ENCODE results near the gene ETHE1.

The ETHE1 gene

DNA sequence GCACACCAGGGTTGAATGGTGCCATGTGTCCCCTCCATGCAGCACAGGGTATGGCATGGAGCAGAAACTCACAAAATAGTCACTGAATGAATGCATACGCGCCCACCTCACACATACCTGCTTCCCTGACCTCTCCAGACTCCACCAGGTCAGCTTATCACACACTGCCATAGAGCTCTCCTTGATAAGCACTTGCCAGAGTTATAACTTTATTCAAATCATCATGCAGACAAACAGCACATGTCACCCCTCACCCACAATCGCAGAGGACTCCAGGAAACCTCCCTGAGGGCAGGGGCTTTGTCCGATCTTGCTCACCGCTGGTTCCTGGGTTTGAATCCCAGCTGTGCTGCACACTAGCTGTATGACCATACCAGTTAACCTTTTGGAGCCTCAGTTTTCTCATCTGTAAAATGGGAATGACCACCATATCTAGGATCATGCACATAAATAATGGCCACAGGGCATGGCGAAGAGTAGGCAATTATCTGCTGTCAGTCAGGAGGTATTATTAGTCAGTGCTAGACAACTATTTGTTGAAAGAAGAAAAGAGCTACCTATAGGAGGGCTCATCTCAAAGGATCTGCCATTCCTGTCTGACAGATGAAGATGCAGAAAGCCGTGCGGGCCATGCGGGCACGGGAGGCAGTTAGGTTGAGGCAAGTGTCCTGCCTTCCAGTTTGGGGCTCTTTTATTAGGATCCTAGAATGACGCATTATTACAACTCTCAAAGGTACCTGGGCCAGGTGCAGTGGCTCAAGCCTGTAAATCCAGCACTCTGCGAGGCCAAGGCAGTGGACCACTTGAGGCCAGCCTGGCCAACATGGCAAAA, 34.4 kb upstream of the ETHE1 start:
- Histone ChIP-seq H4K91ac (ENCODE audit: low read depth, low read length, poor library complexity) (no peak overlapping the region), H4K8ac (ENCODE audit: low read depth, low read length) (no peak overlapping the region), H2BK120ac (ENCODE audit: low read depth, low read length) (no peak overlapping the region), H3K27ac (replicated peaks; ENCODE audit: low read length) (no peak overlapping the region), H3K9me3 (replicated peaks in 1 of 2; ENCODE audit: control insufficient read depth in 2 of 2, insufficient read depth in 1 of 2, low read depth in 1 of 2, low read length in 2 of 2) (no peaks in the 10 kb centered on the region), H2AFZ (ENCODE audit: low read length) (no peak overlapping the region), H3K27me3 (ENCODE audit: control insufficient read depth in 3 of 3, insufficient read depth in 3 of 3, low read depth in 1 of 3, low read length in 3 of 3) (no peaks in the 10 kb centered on the region), H2BK5ac (ENCODE audit: low read length) (no peak overlapping the region), H3K9ac (ENCODE audit: low read depth, low read length, poor library complexity) (peak overlapping the region; percentile 9), H3K14ac (ENCODE audit: low read length) (no peak overlapping the region), H2AK5ac (ENCODE audit: low read depth, low read length) (no peak overlapping the region), H2BK12ac (ENCODE audit: low read length) (no peak overlapping the region), H2BK15ac (ENCODE audit: low read length) (no peak overlapping the region), H3K4me1 (ENCODE audit: control insufficient read depth in 2 of 2, insufficient read depth in 1 of 2, low read depth in 1 of 2, low read length in 2 of 2) (no peaks in the 10 kb centered on the region), H3K23ac (ENCODE audit: low read depth, low read length, poor library complexity) (no peak overlapping the region), H3K18ac (ENCODE audit: low read length) (no peak overlapping the region), H3K4me3 (ENCODE audit: low read length in 2 of 2) (no peak overlapping the region), H3K36me3 (replicated peaks in 1 of 2; ENCODE audit: control insufficient read depth in 2 of 2, insufficient read depth in 2 of 2, low read length in 2 of 2) (peaks cover 25 to 63% of the 10 kb centered on the region in 2 donors), H3K4ac (ENCODE audit: low read length) (no peak overlapping the region), H3K79me1 (ENCODE audit: low read depth, low read length) (peaks cover 6% of the 10 kb centered on the region), H3K4me2 (ENCODE audit: insufficient read depth, low read length, poor library complexity, severe bottlenecking) (no peak overlapping the region)
- no peak for DNase-seq (ENCODE audit: low spot score)
- WGBS, 2 donors (ENCODE audit: extremely low coverage in 2 of 2, insufficient read length in 2 of 2, insufficient replicate concordance in 1 of 2) = no CpG with 5 or more reads among the region's 12 CpGs

DNA sequence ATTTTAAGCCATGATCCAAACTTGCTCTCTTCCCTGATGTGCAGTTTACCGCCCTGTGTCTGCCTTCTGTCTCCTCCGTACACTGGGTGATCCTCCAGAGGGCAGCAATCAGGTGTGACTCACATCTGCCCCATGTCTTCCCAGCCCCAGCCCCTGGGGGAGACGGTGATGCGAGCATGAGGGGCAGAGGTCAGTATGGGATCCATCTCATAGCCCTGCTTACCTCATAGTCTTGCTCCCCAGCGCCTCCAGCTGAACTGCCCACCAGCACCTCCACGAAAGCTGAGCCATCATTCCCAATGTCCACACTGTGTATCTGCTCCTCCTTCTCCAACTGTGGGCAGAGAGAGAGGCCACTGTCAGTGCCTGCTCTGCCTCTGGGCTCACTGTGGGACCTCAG, 33.7 kb upstream of the ETHE1 start:
- Histone ChIP-seq H2AK5ac (ENCODE audit: low read depth, low read length) (no peak overlapping the region), H3K4me1 (ENCODE audit: control insufficient read depth in 2 of 2, insufficient read depth in 1 of 2, low read depth in 1 of 2, low read length in 2 of 2) (no peaks in the 10 kb centered on the region), H3K4me2 (ENCODE audit: insufficient read depth, low read length, poor library complexity, severe bottlenecking) (no peak overlapping the region), H3K23ac (ENCODE audit: low read depth, low read length, poor library complexity) (no peak overlapping the region), H3K79me1 (ENCODE audit: low read depth, low read length) (peaks cover 6% of the 10 kb centered on the region), H3K9me3 (replicated peaks in 1 of 2; ENCODE audit: control insufficient read depth in 2 of 2, insufficient read depth in 1 of 2, low read depth in 1 of 2, low read length in 2 of 2) (no peaks in the 10 kb centered on the region), H2BK120ac (ENCODE audit: low read depth, low read length) (no peak overlapping the region), H2BK15ac (ENCODE audit: low read length) (no peak overlapping the region), H2BK12ac (ENCODE audit: low read length) (no peak overlapping the region), H4K91ac (ENCODE audit: low read depth, low read length, poor library complexity) (no peak overlapping the region), H3K14ac (ENCODE audit: low read length) (no peak overlapping the region), H3K9ac (ENCODE audit: low read depth, low read length, poor library complexity) (peak overlapping the region; percentile 9), H3K18ac (ENCODE audit: low read length) (no peak overlapping the region), H3K4ac (ENCODE audit: low read length) (no peak overlapping the region), H3K27ac (replicated peaks; ENCODE audit: low read length) (no peak overlapping the region), H3K27me3 (ENCODE audit: control insufficient read depth in 3 of 3, insufficient read depth in 3 of 3, low read depth in 1 of 3, low read length in 3 of 3) (no peaks in the 10 kb centered on the region), H3K4me3 (ENCODE audit: low read length in 2 of 2) (no peak overlapping the region), H2BK5ac (ENCODE audit: low read length) (no peak overlapping the region), H4K8ac (ENCODE audit: low read depth, low read length) (no peak overlapping the region), H3K36me3 (replicated peaks in 1 of 2; ENCODE audit: control insufficient read depth in 2 of 2, insufficient read depth in 2 of 2, low read length in 2 of 2) (peaks cover 29 to 70% of the 10 kb centered on the region in 2 donors), H2AFZ (ENCODE audit: low read length) (no peak overlapping the region)
- DNase-seq (ENCODE audit: low spot score) = no peak
- no CpG with 5 or more reads among the region's 6 CpGs for WGBS, 2 donors (ENCODE audit: extremely low coverage in 2 of 2, insufficient read length in 2 of 2, insufficient replicate concordance in 1 of 2)

DNA sequence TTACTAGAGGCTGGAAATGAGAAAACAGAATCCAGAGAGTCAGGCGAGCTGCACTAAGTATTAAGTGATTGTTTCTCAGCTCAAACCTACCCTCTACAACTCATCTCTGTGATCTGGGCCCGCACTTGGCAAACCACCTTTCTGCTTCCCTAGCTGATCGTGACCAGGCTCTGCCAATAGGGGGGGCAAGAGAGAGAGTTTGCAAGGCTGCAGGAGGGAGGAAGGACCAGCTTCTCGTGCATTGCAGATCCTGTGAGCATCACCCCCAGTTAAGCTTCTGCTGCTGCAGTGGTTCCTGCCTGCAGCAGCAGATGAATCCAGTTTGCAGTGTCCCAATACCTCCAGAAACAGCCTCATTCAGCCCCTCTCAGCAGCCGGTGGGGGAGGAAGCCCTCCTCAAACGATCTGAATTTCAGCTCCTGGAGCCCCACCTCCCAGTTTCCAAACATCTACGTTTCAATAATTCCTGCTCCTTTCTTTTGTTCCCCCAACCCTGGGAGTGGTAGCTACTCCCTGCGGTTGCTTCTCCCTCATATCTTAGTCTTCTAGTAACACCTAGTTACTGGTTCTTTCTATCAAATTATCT, 28.3 kb upstream of the ETHE1 start:
- no peak overlapping the region for H3K4me3 ChIP-seq (ENCODE audit: low read length in 2 of 2)
- no peak overlapping the region for H3K18ac ChIP-seq (ENCODE audit: low read length)
- H3K9ac ChIP-seq (ENCODE audit: low read depth, low read length, poor library complexity) = no peak overlapping the region
- DNase-seq (ENCODE audit: low spot score) = peak; percentile 70
- no peak overlapping the region for H2AK5ac ChIP-seq (ENCODE audit: low read depth, low read length)
- no CpG with 5 or more reads among the region's 8 CpGs for WGBS, 2 donors (ENCODE audit: extremely low coverage in 2 of 2, insufficient read length in 2 of 2, insufficient replicate concordance in 1 of 2)
- no peak overlapping the region for H2BK12ac ChIP-seq (ENCODE audit: low read length)
- no peak overlapping the region for H2BK15ac ChIP-seq (ENCODE audit: low read length)
- H3K4ac ChIP-seq (ENCODE audit: low read length) = no peak overlapping the region
- peaks cover 35 to 77% of the 10 kb centered on the region in 2 donors for H3K36me3 ChIP-seq (replicated peaks in 1 of 2; ENCODE audit: control insufficient read depth in 2 of 2, insufficient read depth in 2 of 2, low read length in 2 of 2)
- no peak overlapping the region for H3K27ac ChIP-seq (replicated peaks; ENCODE audit: low read length)
- H3K23ac ChIP-seq (ENCODE audit: low read depth, low read length, poor library complexity) = no peak overlapping the region
- no peak overlapping the region for H2AFZ ChIP-seq (ENCODE audit: low read length)
- no peak overlapping the region for H2BK5ac ChIP-seq (ENCODE audit: low read length)
- no peak overlapping the region for H3K4me2 ChIP-seq (ENCODE audit: insufficient read depth, low read length, poor library complexity, severe bottlenecking)
- no peaks in the 10 kb centered on the region for H3K9me3 ChIP-seq (replicated peaks in 1 of 2; ENCODE audit: control insufficient read depth in 2 of 2, insufficient read depth in 1 of 2, low read depth in 1 of 2, low read length in 2 of 2)
- no peaks in the 10 kb centered on the region for H3K79me1 ChIP-seq (ENCODE audit: low read depth, low read length)
- no peaks in the 10 kb centered on the region for H3K27me3 ChIP-seq (ENCODE audit: control insufficient read depth in 3 of 3, insufficient read depth in 3 of 3, low read depth in 1 of 3, low read length in 3 of 3)
- no peak overlapping the region for H4K91ac ChIP-seq (ENCODE audit: low read depth, low read length, poor library complexity)
- H3K14ac ChIP-seq (ENCODE audit: low read length) = no peak overlapping the region
- no peaks in the 10 kb centered on the region for H3K4me1 ChIP-seq (ENCODE audit: control insufficient read depth in 2 of 2, insufficient read depth in 1 of 2, low read depth in 1 of 2, low read length in 2 of 2)
- H4K8ac ChIP-seq (ENCODE audit: low read depth, low read length) = no peak overlapping the region
- no peak overlapping the region for H2BK120ac ChIP-seq (ENCODE audit: low read depth, low read length)

DNA sequence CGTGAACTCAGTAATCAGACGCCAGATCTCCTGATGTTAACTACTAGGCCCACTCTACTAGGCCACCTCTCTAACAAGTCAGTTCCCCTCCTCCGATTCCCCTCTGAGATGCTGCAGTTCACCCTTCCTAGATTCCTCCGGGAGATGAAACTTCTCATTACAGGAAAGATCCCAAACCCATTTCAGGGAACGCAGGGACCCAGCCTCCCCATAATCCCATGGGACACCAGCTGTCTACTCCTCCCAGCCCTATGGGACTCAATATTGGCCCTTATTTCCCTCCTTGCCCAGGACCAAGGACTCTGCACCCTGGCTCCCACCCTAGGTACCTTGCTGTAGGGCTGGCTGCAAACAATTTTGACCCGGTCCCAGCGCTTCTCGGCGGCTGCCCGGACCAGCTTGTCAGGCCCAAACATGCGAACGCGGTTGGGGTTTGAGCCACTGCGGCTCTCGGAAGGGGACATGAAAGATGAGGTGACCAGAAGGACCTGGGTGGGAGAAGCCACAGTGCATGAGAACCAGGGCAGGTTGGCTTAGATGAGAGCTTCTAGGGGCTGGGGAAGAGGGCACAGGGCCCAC, 27.4 kb upstream of the ETHE1 start:
- H2BK120ac ChIP-seq (ENCODE audit: low read depth, low read length) = no peak overlapping the region
- no peak overlapping the region for H3K4ac ChIP-seq (ENCODE audit: low read length)
- no peak overlapping the region for H3K4me3 ChIP-seq (ENCODE audit: low read length in 2 of 2)
- H3K23ac ChIP-seq (ENCODE audit: low read depth, low read length, poor library complexity) = no peak overlapping the region
- H4K91ac ChIP-seq (ENCODE audit: low read depth, low read length, poor library complexity) = no peak overlapping the region
- DNase-seq (ENCODE audit: low spot score) = no peak
- no peaks in the 10 kb centered on the region for H3K27me3 ChIP-seq (ENCODE audit: control insufficient read depth in 3 of 3, insufficient read depth in 3 of 3, low read depth in 1 of 3, low read length in 3 of 3)
- no peak overlapping the region for H2AK5ac ChIP-seq (ENCODE audit: low read depth, low read length)
- no peak overlapping the region for H3K14ac ChIP-seq (ENCODE audit: low read length)
- H3K9me3 ChIP-seq (replicated peaks in 1 of 2; ENCODE audit: control insufficient read depth in 2 of 2, insufficient read depth in 1 of 2, low read depth in 1 of 2, low read length in 2 of 2) = no peaks in the 10 kb centered on the region
- H2AFZ ChIP-seq (ENCODE audit: low read length) = no peak overlapping the region
- H3K18ac ChIP-seq (ENCODE audit: low read length) = no peak overlapping the region
- no CpG with 5 or more reads among the region's 15 CpGs for WGBS, 2 donors (ENCODE audit: extremely low coverage in 2 of 2, insufficient read length in 2 of 2, insufficient replicate concordance in 1 of 2)
- H3K9ac ChIP-seq (ENCODE audit: low read depth, low read length, poor library complexity) = no peak overlapping the region
- no peak overlapping the region for H4K8ac ChIP-seq (ENCODE audit: low read depth, low read length)
- no peaks in the 10 kb centered on the region for H3K4me1 ChIP-seq (ENCODE audit: control insufficient read depth in 2 of 2, insufficient read depth in 1 of 2, low read depth in 1 of 2, low read length in 2 of 2)
- no peak overlapping the region for H2BK5ac ChIP-seq (ENCODE audit: low read length)
- no peak overlapping the region for H3K4me2 ChIP-seq (ENCODE audit: insufficient read depth, low read length, poor library complexity, severe bottlenecking)
- H2BK15ac ChIP-seq (ENCODE audit: low read length) = no peak overlapping the region
- H3K79me1 ChIP-seq (ENCODE audit: low read depth, low read length) = no peaks in the 10 kb centered on the region
- H3K36me3 ChIP-seq (replicated peaks in 1 of 2; ENCODE audit: control insufficient read depth in 2 of 2, insufficient read depth in 2 of 2, low read length in 2 of 2) = peaks cover 39 to 79% of the 10 kb centered on the region in 2 donors
- H2BK12ac ChIP-seq (ENCODE audit: low read length) = no peak overlapping the region
- H3K27ac ChIP-seq (replicated peaks; ENCODE audit: low read length) = no peak overlapping the region

Measured in neuronal stem cell (in vitro differentiated cells).